ENCODE data around the gene KCTD12.

KCTD12 gene

DNA sequence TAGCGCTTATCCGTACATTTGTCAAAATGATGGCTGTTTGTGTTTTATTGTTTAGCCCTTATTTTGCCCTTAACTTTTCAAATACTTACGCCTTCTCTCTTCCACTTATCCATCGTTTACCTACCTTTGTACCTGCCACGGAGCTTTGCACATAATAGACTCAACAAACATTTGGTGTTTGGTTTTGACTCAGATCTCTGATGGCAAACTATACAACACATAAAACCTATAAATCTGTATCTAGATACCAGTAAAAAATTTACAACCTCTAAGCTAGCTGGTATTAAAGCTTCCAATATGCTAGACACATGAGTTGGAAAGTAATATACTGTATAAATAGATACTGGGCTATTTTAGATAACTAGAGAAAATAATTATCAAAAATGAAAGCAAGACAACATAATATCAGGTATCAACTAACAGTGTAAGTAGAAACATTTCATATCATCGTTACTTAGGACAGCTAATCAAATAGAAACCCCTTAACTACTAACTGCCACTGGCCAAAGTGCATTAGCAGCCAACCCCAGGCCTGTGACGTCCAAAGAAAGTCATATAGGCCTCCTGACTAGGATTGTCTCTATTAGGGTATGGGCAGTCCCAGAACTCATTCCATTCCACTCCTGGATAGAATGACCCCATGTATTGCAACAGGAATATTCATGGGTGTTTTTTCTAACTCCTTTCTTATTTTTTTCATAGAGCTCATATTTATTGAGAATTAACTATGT lies 53.8 kb downstream of the KCTD12 start:
- Mint-ChIP-seq H3K4me1 (peaks cover 2% of the 10 kb centered on the region), H3K36me3 (no peaks in the 10 kb centered on the region), H3K27me3 (peaks cover 5% of the 10 kb centered on the region), H3K4me3 (no peak overlapping the region), H3K27ac (no peak overlapping the region), H3K9me3 (no peaks in the 10 kb centered on the region)
- ATAC-seq (ENCODE audit: low read depth) (no peak), DNase-seq (ENCODE audit: low spot score in 2 of 2) (no peak)

DNA sequence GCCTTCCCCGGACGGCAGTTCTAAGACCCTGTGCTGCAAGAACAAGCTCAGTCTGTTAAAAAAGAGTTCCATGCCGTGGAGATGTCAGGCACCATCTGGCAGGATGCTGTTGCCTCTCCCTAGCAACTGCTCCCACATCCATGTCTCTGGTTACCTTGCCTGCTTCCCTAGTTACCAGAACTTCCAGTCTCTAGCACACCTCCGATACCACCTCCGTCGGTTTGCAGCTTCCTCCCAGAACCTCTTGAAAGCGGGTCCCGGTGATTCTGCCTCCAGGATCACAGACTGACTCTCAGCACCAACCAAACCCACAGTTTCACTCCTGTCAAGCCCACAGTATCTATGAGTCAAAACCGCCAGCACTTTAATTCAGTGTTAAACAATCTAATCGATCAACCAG lies 55.4 kb downstream of the KCTD12 start:
- no peak overlapping the region for H3K4me3 Mint-ChIP-seq
- H3K27me3 Mint-ChIP-seq = peaks cover 5% of the 10 kb centered on the region
- ATAC-seq (ENCODE audit: low read depth) = no peak
- DNase-seq (ENCODE audit: low spot score in 2 of 2) = no peak
- H3K36me3 Mint-ChIP-seq = no peaks in the 10 kb centered on the region
- peaks cover 2% of the 10 kb centered on the region for H3K4me1 Mint-ChIP-seq
- no peak overlapping the region for H3K27ac Mint-ChIP-seq
- H3K9me3 Mint-ChIP-seq = no peaks in the 10 kb centered on the region
